ENCODE results near the gene MARS1.
A peak's percentile ranks its signal among the peaks of the same experiment; 100 is the strongest.
"Not testable (repeated sequence)": the region's sequence is repeated elsewhere in the genome, so short reads cannot be mapped to it uniquely, and the experiment has no call there.

MARS1 gene

GRCh38 chr12:57515934-57516541, 28.2 kb downstream of the MARS1 start:
- no peak for DNase-seq (ENCODE audit: low read depth)
- H3K4me3 ChIP-seq (ENCODE audit: low read length) = no peak overlapping the region
- TF ChIP-seq CTCF (IDR thresholded peaks at IDR 0.05; ENCODE audit: insufficient read depth, low read depth, low read length, missing control alignments) = no peak

DNA sequence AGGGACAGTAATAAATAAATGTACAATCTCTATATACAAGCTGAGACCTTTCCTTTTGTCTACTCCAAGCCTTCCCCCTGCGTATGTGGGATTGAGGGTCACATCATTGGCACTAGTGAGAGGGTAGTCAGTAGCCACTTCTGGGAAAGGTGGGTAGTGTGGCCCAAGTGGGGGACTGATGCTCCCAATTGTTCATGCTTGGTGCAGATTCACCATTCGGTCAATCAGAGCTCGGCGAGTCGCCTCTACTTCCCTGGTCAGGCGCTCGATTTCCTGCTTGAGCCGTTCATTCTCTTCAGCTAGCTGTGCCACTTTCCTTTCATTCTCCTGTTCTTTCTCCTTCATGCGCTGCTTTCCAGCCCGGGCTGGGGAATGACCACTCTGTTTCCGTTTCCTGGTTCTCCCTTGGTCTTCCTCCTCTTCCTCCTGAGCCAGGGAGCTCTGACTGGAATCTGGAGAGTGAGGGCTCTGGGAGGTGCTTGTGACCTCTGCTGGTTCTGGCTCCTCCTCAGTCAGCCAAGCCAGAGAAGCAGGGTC, 28.8 kb downstream of the MARS1 start:
- DNase-seq (ENCODE audit: low read depth) = no peak
- no peak overlapping the region for H3K4me3 ChIP-seq (ENCODE audit: low read length)
- TF ChIP-seq CTCF (IDR thresholded peaks at IDR 0.05; ENCODE audit: insufficient read depth, low read depth, low read length, missing control alignments) = no peak

DNA sequence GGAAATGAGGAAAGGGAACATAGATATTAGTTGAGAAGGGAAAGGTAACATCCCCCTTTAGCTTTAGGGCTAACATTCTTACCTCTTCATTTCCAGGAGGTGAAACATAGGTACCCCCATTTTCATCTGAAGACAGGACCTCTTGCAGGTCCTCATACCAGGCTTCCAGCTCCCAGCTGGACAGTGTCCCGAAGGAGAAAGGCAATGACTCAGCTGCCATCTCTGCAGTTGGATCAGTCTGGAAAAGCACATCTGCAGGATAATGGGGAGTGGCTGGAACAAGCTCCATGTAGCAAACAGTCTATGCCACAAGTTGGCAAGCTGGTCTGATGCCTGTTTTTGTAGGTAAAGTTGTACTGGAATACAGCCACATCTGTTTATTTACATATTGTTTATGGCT, 29.3 kb downstream of the MARS1 start:
- H3K4me3 ChIP-seq (ENCODE audit: low read length) = no peak overlapping the region
- peak; percentile 52 for DNase-seq (ENCODE audit: low read depth)
- TF ChIP-seq CTCF (IDR thresholded peaks at IDR 0.05; ENCODE audit: insufficient read depth, low read depth, low read length, missing control alignments) = no peak

GRCh38 chr12:57517718-57518117, 29.9 kb downstream of the MARS1 start:
- H3K4me3 ChIP-seq (ENCODE audit: low read length); DNase-seq (ENCODE audit: low read depth): not testable (repeated sequence)

DNA sequence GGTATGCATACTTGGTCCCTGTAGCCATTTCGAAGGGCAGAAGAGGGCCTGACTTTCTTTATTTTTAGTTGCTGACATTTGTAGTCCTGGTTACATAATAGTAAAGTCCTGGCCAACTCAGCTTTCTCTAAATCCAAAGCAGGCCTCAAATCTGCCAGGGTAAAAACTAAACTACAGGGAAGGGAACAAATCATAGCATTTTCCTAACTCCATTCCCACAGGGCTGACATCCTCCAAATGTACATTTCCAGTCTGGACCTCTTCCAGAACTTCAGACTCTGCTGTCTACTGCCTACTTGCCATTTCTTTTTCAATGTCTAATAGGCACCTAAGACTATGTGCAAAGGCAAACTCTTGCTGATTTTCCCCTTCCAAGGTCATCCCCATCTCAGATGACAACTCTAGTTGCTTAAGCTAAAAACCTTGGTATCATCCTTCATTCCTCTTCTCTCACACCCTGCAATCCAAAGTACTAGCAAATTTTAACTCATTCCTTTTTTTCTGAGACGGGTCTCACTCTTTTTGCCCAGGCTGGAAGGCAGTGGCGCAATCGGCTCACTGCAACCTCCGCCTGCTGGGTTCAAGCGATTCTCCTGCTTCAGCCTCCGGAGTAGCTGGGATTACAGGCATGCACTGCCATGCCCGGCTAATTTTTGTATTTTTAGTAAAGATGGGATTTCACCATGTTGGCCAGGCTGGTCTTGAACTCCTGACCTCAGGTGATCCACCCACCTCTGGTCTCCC, 30.5 kb downstream of the MARS1 start:
- no peak for TF ChIP-seq CTCF (IDR thresholded peaks at IDR 0.05; ENCODE audit: insufficient read depth, low read depth, low read length, missing control alignments)

DNA sequence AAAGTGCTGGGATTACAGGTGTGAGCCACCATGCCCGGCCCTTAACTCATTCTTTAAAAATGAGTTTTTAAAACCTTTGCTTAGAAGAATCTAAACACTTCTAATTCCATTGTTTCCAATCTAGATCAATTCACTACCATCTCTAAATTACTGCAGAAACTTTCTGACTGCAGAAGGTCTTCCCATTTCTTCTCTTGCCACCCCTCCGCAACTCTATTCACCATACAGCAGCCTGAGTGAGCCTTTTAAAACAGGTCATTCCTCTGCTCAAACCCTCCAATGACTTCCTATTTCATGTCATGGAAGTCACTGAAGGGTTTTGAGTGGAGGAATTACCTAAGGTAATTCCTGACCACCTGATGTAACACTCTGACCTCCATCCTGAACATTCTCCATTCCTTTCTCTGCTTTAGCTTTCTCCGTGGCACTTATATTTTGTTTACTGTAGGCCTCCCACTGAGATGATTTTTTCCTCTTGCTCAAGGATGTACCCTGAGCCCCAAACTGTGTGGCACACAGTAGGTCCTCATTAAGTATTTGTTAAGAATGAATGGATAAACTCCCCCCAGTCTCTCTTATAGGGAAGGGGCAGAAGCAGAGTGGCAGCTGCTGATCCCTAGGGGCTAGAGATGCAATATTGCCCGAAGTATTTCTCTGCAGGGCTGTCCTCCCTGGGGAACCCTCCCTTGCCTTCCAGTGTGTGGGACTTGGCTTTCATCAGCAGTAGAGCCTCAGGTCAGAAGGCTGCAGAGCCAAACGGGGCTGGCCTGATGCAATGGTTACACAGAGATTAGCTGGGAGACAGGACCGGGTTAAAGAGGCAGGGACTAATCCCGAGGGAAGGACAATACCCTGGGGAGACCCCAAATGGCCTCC, 31.3 kb downstream of the MARS1 start:
- TF ChIP-seq CTCF (IDR thresholded peaks at IDR 0.05; ENCODE audit: insufficient read depth, low read depth, low read length, missing control alignments) = no peak
- peak; percentile 39 for DNase-seq (ENCODE audit: low read depth)
- peak overlapping the region; percentile 98 for H3K4me3 ChIP-seq (ENCODE audit: low read length)

More for the DNA sequence above, 30.5 kb downstream of the MARS1 start:
- no peak for DNase-seq (ENCODE audit: low read depth)
- peak overlapping the region; percentile 98 for H3K4me3 ChIP-seq (ENCODE audit: low read length)

GRCh38 chr12:57519796-57520052, 31.9 kb downstream of the MARS1 start:
- DNase-seq (ENCODE audit: low read depth) = peak; percentile 24
- H3K4me3 ChIP-seq (ENCODE audit: low read length) = peak overlapping the region; percentile 98
- TF ChIP-seq CTCF (IDR thresholded peaks at IDR 0.05; ENCODE audit: insufficient read depth, low read depth, low read length, missing control alignments) = no peak
